Keratinocyte (primary cell): ENCODE measurements around the gene CHD1. TPM values are rescaled to one million over a fixed set of nuclear protein-coding genes. Genes with fewer than 3 reads are reported as not detected.

Source experiments
- DNase-seq: peaks from one replicate; pipeline ENCODE4 v3.0.0-alpha.2; 2011; ENCODE audit warnings: low read depth, missing footprints, low spot score
- FAIRE-seq: peaks from 2 replicates; lab custom pipeline; 2011; peaks lifted over from hg19 to GRCh38; lab: Jason Lieb, UNC
- H2AFZ ChIP-seq: 2 replicates; pipeline ENCODE4 v1.6.0; 2012; ENCODE audit warnings: low read length, control low read depth, inconsistent platforms; ENCODE audit not compliant: control insufficient read depth
- H3K27ac ChIP-seq: 2 replicates; pipeline ENCODE4 v1.5.1; 2011; ENCODE audit warnings: low read length; ENCODE audit not compliant: control insufficient read depth, insufficient read depth
- H3K27me3 ChIP-seq: 3 replicates; pipeline ENCODE4 v1.6.0; 2011; ENCODE audit warnings: low read length; ENCODE audit not compliant: control insufficient read depth, insufficient read depth; ENCODE audit errors: extremely low read depth
- H3K36me3 ChIP-seq, 2 experiments: 2 replicates in 1 of 2; 3 replicates in 1 of 2; pipeline ENCODE4 v1.5.1; 2011; ENCODE audit warnings: low read length in 2 of 2, mild to moderate bottlenecking in 1 of 2; ENCODE audit not compliant: control insufficient read depth in 2 of 2, insufficient read depth in 2 of 2; ENCODE audit errors: extremely low read depth in 1 of 2
- H3K4me1 ChIP-seq: 3 replicates; pipeline ENCODE4 v1.5.1; 2011; ENCODE audit warnings: low read length; ENCODE audit not compliant: control insufficient read depth, insufficient read depth; ENCODE audit errors: extremely low read depth
- H3K4me2 ChIP-seq: 3 replicates; pipeline ENCODE4 v1.6.0; 2011; ENCODE audit warnings: low read depth, low read length; ENCODE audit not compliant: control insufficient read depth, insufficient read depth; ENCODE audit errors: extremely low read depth
- H3K4me3 ChIP-seq, 3 experiments: fragments of 200-600 bp in 1 of 3; sonication (generic) in 1 of 3; 2 replicates in 2 of 3; 3 replicates in 1 of 3; pipeline ENCODE4 v1.5.1; 2011 to 2016; ENCODE audit warnings: low read length in 3 of 3, mild to moderate bottlenecking in 3 of 3, control low read depth in 2 of 3, inconsistent platforms in 1 of 3, low read depth in 1 of 3, mixed read lengths in 1 of 3, mixed run types in 1 of 3, moderate library complexity in 1 of 3; ENCODE audit not compliant: control insufficient read depth in 2 of 3, insufficient read depth in 2 of 3; ENCODE audit errors: extremely low read depth in 1 of 3
- H3K79me2 ChIP-seq: 2 replicates; pipeline ENCODE4 v1.6.0; 2012; ENCODE audit warnings: low read length; ENCODE audit not compliant: control insufficient read depth, insufficient read depth
- H3K9ac ChIP-seq: 3 replicates; pipeline ENCODE4 v1.6.0; 2011; ENCODE audit warnings: low read length; ENCODE audit not compliant: control insufficient read depth, insufficient read depth; ENCODE audit errors: extremely low read depth
- H3K9me1 ChIP-seq: 3 replicates; pipeline ENCODE4 v1.6.0; 2011; ENCODE audit warnings: low read length; ENCODE audit not compliant: control insufficient read depth, insufficient read depth; ENCODE audit errors: extremely low read depth
- H3K9me3 ChIP-seq: 2 replicates; pipeline ENCODE4 v1.5.1; 2012; ENCODE audit warnings: low read depth, low read length; ENCODE audit not compliant: control insufficient read depth
- H4K20me1 ChIP-seq: 3 replicates; pipeline ENCODE4 v1.6.0; 2011; ENCODE audit warnings: low read length; ENCODE audit not compliant: control insufficient read depth, insufficient read depth; ENCODE audit errors: extremely low read depth
- CTCF ChIP-seq, 3 experiments: IDR thresholded peaks in 1 of 3; conservative IDR thresholded peaks in 1 of 3; optimal IDR thresholded peaks in 1 of 3; 2 replicates in 2 of 3; 3 replicates in 1 of 3; pipeline versions ENCODE3 to v1.5.1; 2011; ENCODE audit warnings: low read length in 3 of 3, mild to moderate bottlenecking in 3 of 3, moderate library complexity in 2 of 3, control low read depth in 1 of 3, inconsistent platforms in 1 of 3; ENCODE audit not compliant: insufficient read depth in 2 of 3; ENCODE audit errors: extremely low read depth in 1 of 3
- EZH2 ChIP-seq: IDR thresholded peaks from one replicate; pipeline ENCODE4 v1.6.1; 2012; ENCODE audit warnings: inconsistent platforms, mild to moderate bottlenecking, low read length, moderate library complexity
- dilution Hi-C: fragments of 300-500 bp; cut with MboI; formaldehyde crosslinking; loops from one replicate; pipeline ENCODE4 v1.7.0; 2020; ENCODE audit warnings: low sequenced_read_pairs; ENCODE audit not compliant: extremely low pct_ligation_motif_present
- polyA plus RNA-seq, 5 experiments: library from polyadenylated mRNA; depleted of rRNA in 3 of 5; stranded (reverse) in 3 of 5; stranded (forward) in 1 of 5; unstranded in 1 of 5; fragments of >200 nt; gene quantifications; 1 replicate in 1 of 5; 2 replicates in 3 of 5; 3 replicates in 1 of 5; pipeline versions ENCODE4 v1.2.1 to v1.2.3, GENCODE V29; 2011 to 2012; ENCODE audit warnings: missing spikeins in 2 of 5, low read depth in 1 of 5, low replicate concordance in 1 of 5

Gene CHD1
- polyA plus RNA-seq, 1 donor (not counting 4 experiments of a cell fraction or from before 2014, with no cell fraction given) = 26.5 TPM

GRCh38 chr5:98843481-98843880 is 85.3 kb downstream of the CHD1 start:
- no peak overlapping the region for H3K27ac ChIP-seq
- TF ChIP-seq CTCF (optimal IDR thresholded peaks at IDR 0.05 in 1 of 3, IDR thresholded peaks at IDR 0.05 in 1 of 3, conservative IDR thresholded peaks at IDR 0.05 in 1 of 3; ENCODE audit: extremely low read depth in 1 of 3, insufficient read depth in 2 of 3, low read length in 3 of 3) = no peak
- no peak for TF ChIP-seq EZH2
- no peak overlapping the region for H3K9ac ChIP-seq
- H3K79me2 ChIP-seq = no peaks in the 10 kb centered on the region
- H3K9me3 ChIP-seq = peaks cover 2% of the 10 kb centered on the region
- no peak for DNase-seq
- H4K20me1 ChIP-seq = no peaks in the 10 kb centered on the region
- no peak overlapping the region for H3K4me2 ChIP-seq
- H3K27me3 ChIP-seq = no peaks in the 10 kb centered on the region
- H3K36me3 ChIP-seq = no peaks in the 10 kb centered on the region
- no peak overlapping the region for H2AFZ ChIP-seq
- dilution Hi-C loops = no loop called here
- H3K4me1 ChIP-seq = peaks cover 5% of the 10 kb centered on the region
- no peak for FAIRE-seq
- H3K9me1 ChIP-seq = no peaks in the 10 kb centered on the region
- H3K4me3 ChIP-seq = no peak overlapping the region

GRCh38 chr5:98840946-98841345 is 87.9 kb downstream of the CHD1 start:
- no peaks in the 10 kb centered on the region for H3K4me1 ChIP-seq
- dilution Hi-C loops = no loop called here
- no peaks in the 10 kb centered on the region for H4K20me1 ChIP-seq
- H3K9me3 ChIP-seq = peaks cover 2% of the 10 kb centered on the region
- no peaks in the 10 kb centered on the region for H3K27me3 ChIP-seq
- H3K27ac ChIP-seq = no peak overlapping the region
- no peak overlapping the region for H3K4me3 ChIP-seq
- no peak overlapping the region for H3K9ac ChIP-seq
- no peak overlapping the region for H3K4me2 ChIP-seq
- H3K36me3 ChIP-seq = no peaks in the 10 kb centered on the region
- DNase-seq (no peak), FAIRE-seq (no peak)
- H2AFZ ChIP-seq = no peak overlapping the region
- TF ChIP-seq EZH2 = no peak
- TF ChIP-seq CTCF (optimal IDR thresholded peaks at IDR 0.05 in 1 of 3, IDR thresholded peaks at IDR 0.05 in 1 of 3, conservative IDR thresholded peaks at IDR 0.05 in 1 of 3; ENCODE audit: extremely low read depth in 1 of 3, insufficient read depth in 2 of 3, low read length in 3 of 3) = no peak
- H3K9me1 ChIP-seq = no peaks in the 10 kb centered on the region
- no peaks in the 10 kb centered on the region for H3K79me2 ChIP-seq
